Measurements from ENCODE around the gene RARB.

RARB gene

DNA sequence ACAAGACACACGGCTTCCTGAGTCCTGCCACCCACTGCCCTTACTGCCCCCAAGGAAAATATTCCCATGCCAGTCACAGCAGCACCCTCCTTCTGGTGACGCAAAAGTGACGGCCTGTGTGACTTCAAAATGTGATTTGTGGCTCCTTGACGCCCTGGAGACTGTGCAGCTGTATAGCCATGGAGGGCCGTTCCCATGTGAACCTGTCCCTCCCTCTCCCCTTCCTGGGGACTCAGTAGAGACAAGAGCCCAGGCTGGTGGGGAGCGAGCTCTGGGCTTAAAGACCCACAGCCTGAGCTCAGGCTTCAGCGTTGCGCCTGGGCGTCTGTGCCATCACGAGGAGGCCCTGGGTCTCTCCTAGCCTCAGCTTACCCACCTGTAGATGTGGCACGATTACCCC is 158.5 kb downstream of the RARB start:
- no peak for TF ChIP-seq TARDBP (IDR thresholded peaks at IDR 0.05)
- TF ChIP-seq ELF4 (IDR thresholded peaks at IDR 0.05) = no peak
- no peak for TF ChIP-seq FOXA1 (IDR thresholded peaks at IDR 0.05)
- no peak for TF ChIP-seq ARNT (IDR thresholded peaks at IDR 0.05)
- POLR2A ChIA-PET = no interaction called here
- DNase-seq (ENCODE audit: extremely low spot score) = no peak
- CTCF ChIA-PET = no interaction called here

- TF ChIP-seq ARNT (IDR thresholded peaks at IDR 0.05) = no peak
- TF ChIP-seq CTBP1 (IDR thresholded peaks at IDR 0.05; ENCODE audit: borderline replicate concordance) = no peak
- no peak for TF ChIP-seq FOXA1 (IDR thresholded peaks at IDR 0.05)
- TF ChIP-seq LEF1 (IDR thresholded peaks at IDR 0.05; ENCODE audit: borderline replicate concordance) = no peak
- TF ChIP-seq, protein P1, sequence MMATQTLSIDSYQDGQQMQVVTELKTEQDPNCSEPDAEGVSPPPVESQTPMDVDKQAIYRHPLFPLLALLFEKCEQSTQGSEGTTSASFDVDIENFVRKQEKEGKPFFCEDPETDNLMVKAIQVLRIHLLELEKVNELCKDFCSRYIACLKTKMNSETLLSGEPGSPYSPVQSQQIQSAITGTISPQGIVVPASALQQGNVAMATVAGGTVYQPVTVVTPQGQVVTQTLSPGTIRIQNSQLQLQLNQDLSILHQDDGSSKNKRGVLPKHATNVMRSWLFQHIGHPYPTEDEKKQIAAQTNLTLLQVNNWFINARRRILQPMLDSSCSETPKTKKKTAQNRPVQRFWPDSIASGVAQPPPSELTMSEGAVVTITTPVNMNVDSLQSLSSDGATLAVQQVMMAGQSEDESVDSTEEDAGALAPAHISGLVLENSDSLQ (IDR thresholded peaks at IDR 0.05) = no peak
- no peak for TF ChIP-seq ZNF384 (IDR thresholded peaks at IDR 0.05)
- no peak for TF ChIP-seq SUZ12 (IDR thresholded peaks at IDR 0.05)
- no peak for TF ChIP-seq FOXK2 (IDR thresholded peaks at IDR 0.05)
- no peak for TF ChIP-seq FOXM1 (IDR thresholded peaks at IDR 0.05; ENCODE audit: borderline replicate concordance)
- TF ChIP-seq BHLHE40 (IDR thresholded peaks at IDR 0.05; ENCODE audit: borderline replicate concordance) = no peak
- no peak for TF ChIP-seq TARDBP (IDR thresholded peaks at IDR 0.05)
- no peak for TF ChIP-seq L3MBTL2 (conservative IDR thresholded peaks at IDR 0.05)
- TF ChIP-seq SP1 (IDR thresholded peaks at IDR 0.05) = no peak
- TF ChIP-seq ELF4 (IDR thresholded peaks at IDR 0.05) = no peak
- ChIA-PET POLR2A (no interaction called here), CTCF (no interaction called here)
- no peak for DNase-seq (ENCODE audit: extremely low spot score)
Measured at GRCh38 chr3:25587094-25587493, 159.0 kb downstream of the RARB start.

- TF ChIP-seq FOXA1 (IDR thresholded peaks at IDR 0.05) = no peak
- TF ChIP-seq HDGF (IDR thresholded peaks at IDR 0.05; ENCODE audit: borderline replicate concordance) = no peak
- TF ChIP-seq ELF4 (IDR thresholded peaks at IDR 0.05) = no peak
Measured at GRCh38 chr3:25587526-25587925, 159.5 kb downstream of the RARB start.

DNA sequence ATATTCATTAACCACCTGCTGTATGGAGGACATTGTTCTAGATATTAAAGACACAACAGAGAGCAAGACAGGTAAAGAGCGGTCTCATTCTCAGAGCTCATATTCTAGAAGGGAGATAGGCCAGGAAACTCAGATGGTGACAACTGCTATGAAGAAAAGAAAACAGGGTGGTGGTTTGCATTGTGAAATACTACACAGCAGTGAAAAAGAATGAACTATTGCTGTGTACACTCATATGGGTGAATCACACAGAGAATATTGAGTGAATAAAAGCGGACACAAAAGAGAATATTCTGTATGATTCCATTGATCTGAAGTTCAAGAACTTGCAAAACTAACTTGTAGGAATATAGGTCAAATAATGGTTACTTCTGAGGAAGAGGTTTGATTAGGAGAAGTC is 159.9 kb downstream of the RARB start:
- ChIA-PET CTCF (interaction anchor here (0.6 kb wide), 1 partner anchor 39 kb away, joined by 3 read pairs; no protein-coding TSS in a partner anchor), POLR2A (no interaction called here)
- DNase-seq (ENCODE audit: extremely low spot score) = no peak
- TF ChIP-seq CTBP1 (IDR thresholded peaks at IDR 0.05; ENCODE audit: borderline replicate concordance) = no peak
- no peak for TF ChIP-seq BHLHE40 (IDR thresholded peaks at IDR 0.05; ENCODE audit: borderline replicate concordance)
- no peak for TF ChIP-seq ELF4 (IDR thresholded peaks at IDR 0.05)
- no peak for TF ChIP-seq L3MBTL2 (conservative IDR thresholded peaks at IDR 0.05)
- TF ChIP-seq HDGF (IDR thresholded peaks at IDR 0.05; ENCODE audit: borderline replicate concordance) = no peak
- TF ChIP-seq, protein P1 (IDR thresholded peaks at IDR 0.05) = no peak
- TF ChIP-seq TARDBP (IDR thresholded peaks at IDR 0.05) = no peak
- no peak for TF ChIP-seq ARNT (IDR thresholded peaks at IDR 0.05)
- TF ChIP-seq FOXA1 (IDR thresholded peaks at IDR 0.05) = no peak

More at GRCh38 chr3:25587526-25587925, 159.5 kb downstream of the RARB start:
- no peak for DNase-seq (ENCODE audit: extremely low spot score)
- POLR2A ChIA-PET = no interaction called here
- CTCF ChIA-PET = no interaction called here

DNA sequence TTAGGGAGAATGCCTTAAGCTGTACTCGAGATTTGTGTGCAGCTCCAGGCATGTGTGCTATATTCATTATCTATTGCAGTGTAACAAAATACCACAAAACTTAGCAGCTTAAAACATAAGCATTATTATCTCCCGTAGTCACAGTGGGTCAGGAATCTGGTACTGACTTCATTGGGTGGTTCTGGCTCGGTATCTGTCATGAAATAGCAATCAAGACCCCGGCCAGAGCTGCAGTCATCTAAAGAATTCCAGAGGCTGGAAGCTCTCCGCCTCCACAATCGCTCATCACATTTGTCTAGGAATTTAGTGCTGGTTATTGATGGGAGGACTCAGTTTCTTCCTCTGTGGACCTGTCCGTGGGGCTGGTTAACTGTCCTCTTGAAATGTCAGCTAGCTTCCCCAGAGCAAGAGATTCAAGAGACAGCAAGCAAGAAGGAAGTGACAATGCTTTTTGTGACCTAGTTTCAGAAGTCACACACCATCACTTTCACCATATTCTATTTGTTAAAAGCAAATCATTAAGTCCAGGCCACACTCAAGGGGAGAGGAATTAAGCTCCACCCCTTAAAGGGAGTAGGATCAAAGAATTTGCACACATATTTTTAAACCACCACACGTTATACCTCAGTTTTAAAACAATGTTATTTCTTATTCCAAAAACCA is 160.5 kb downstream of the RARB start:
- POLR2A ChIA-PET = no interaction called here
- CTCF ChIA-PET = interaction anchor here (0.6 kb wide), 1 partner anchor 40 kb away, joined by 3 read pairs; no protein-coding TSS in a partner anchor
- no peak for TF ChIP-seq BHLHE40 (IDR thresholded peaks at IDR 0.05; ENCODE audit: borderline replicate concordance)
- no peak for TF ChIP-seq ARNT (IDR thresholded peaks at IDR 0.05)
- no peak for TF ChIP-seq FOXA1 (IDR thresholded peaks at IDR 0.05)
- TF ChIP-seq LEF1 (IDR thresholded peaks at IDR 0.05; ENCODE audit: borderline replicate concordance) = no peak
- TF ChIP-seq L3MBTL2 (conservative IDR thresholded peaks at IDR 0.05) = no peak
- TF ChIP-seq ZNF384 (IDR thresholded peaks at IDR 0.05) = no peak
- no peak for TF ChIP-seq ELF4 (IDR thresholded peaks at IDR 0.05)
- TF ChIP-seq FOXM1 (IDR thresholded peaks at IDR 0.05; ENCODE audit: borderline replicate concordance) = no peak
- TF ChIP-seq SUZ12 (IDR thresholded peaks at IDR 0.05) = no peak
- TF ChIP-seq SP1 (IDR thresholded peaks at IDR 0.05) = no peak
- TF ChIP-seq FOXK2 (IDR thresholded peaks at IDR 0.05) = no peak
- no peak for DNase-seq (ENCODE audit: extremely low spot score)

DNA sequence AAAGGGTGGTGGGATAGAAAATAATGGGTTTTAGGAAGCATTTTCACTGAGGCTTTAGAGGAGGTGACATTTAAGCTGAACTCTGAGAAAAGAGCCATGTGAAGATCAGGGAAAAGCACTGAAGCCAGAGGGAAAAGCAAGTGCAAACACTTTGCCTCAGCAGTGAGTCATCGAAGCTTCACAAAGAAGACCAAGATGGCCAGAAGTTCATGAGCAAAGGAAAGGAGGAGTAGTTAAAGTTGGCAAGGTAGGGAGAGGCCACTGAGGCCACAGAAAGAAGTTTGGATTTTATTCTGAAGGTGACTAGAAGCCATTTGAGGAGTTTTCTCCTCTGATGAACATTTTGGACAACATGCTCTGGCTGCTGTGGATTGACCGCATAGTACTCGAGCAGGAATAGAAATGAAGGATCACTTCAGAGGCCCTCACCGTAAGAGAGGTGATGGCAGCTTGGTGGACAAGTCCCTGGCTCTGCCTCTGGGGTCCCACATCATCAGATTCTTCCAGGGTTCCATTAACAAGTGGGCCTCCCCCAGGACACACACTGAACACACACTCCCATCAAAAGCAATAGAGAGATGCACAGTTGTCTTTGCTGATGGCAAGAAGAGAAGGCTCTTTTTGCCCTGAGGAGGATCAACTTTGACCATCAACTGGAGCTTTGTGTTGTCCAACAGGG is 161.2 kb downstream of the RARB start:
- TF ChIP-seq HDGF (IDR thresholded peaks at IDR 0.05; ENCODE audit: borderline replicate concordance) (no peak), FOXA1 (IDR thresholded peaks at IDR 0.05) (no peak), L3MBTL2 (conservative IDR thresholded peaks at IDR 0.05) (no peak), CTBP1 (IDR thresholded peaks at IDR 0.05; ENCODE audit: borderline replicate concordance) (no peak), LEF1 (IDR thresholded peaks at IDR 0.05; ENCODE audit: borderline replicate concordance) (no peak), NFRKB (IDR thresholded peaks at IDR 0.05) (no peak), BHLHE40 (IDR thresholded peaks at IDR 0.05; ENCODE audit: borderline replicate concordance) (no peak), ELF4 (IDR thresholded peaks at IDR 0.05) (no peak), FOXK2 (IDR thresholded peaks at IDR 0.05) (no peak), SUZ12 (IDR thresholded peaks at IDR 0.05) (no peak), FOXM1 (IDR thresholded peaks at IDR 0.05; ENCODE audit: borderline replicate concordance) (no peak), TARDBP (IDR thresholded peaks at IDR 0.05) (no peak), ZNF384 (IDR thresholded peaks at IDR 0.05) (no peak)
- TF ChIP-seq, protein P1 (IDR thresholded peaks at IDR 0.05) = no peak
- CTCF ChIA-PET = no interaction called here
- no peak for DNase-seq (ENCODE audit: extremely low spot score)
- POLR2A ChIA-PET = no interaction called here
